Ovary (tissue), 9 donors: ENCODE results near the gene ASH1L. TPM values are rescaled to one million over a fixed set of nuclear protein-coding genes. Genes with fewer than 3 reads are reported as not detected.
A peak's percentile ranks its signal among the peaks of the same experiment; 100 is the strongest.

Experiments
- DNase-seq, 5 donors: peaks; one replicate each; pipeline ENCODE4 v3.0.0-alpha.2; 2019 to 2020
- H3K27ac ChIP-seq, 2 donors: fragments of 200-600 bp; one replicate each; pipeline versions ENCODE4 v1.5.1 to v1.8.0; 2019 to 2022
- H3K27me3 ChIP-seq: fragments of 200-600 bp; one replicate; pipeline ENCODE4 v1.8.0; 2022
- H3K36me3 ChIP-seq: fragments of 200-600 bp; sonication (generic); one replicate; pipeline ENCODE4 v1.5.1; 2019
- H3K4me1 ChIP-seq: one replicate; pipeline ENCODE4 v1.8.1; 2013; ENCODE audit warnings: mild to moderate bottlenecking, moderate library complexity; ENCODE audit not compliant: insufficient read depth
- H3K4me3 ChIP-seq: fragments of 200-600 bp; sonication (generic); one replicate; pipeline ENCODE4 v1.5.1; 2017
- H3K9me3 ChIP-seq, 2 donors: fragments of 200-600 bp in 1 of 2; sonication (generic) in 1 of 2; one replicate each; pipeline versions ENCODE4 v1.5.1 to v1.8.1; 2013 to 2019; ENCODE audit warnings: mild to moderate bottlenecking in 1 of 2, moderate library complexity in 1 of 2
- EP300 ChIP-seq: sonication (generic); formaldehyde crosslinking; IDR thresholded peaks from one replicate; pipeline ENCODE4 v1.6.1; 2017; ENCODE audit warnings: antibody characterized with exemption
- POLR2A ChIP-seq: fragments of 450-650 bp; IDR thresholded peaks from one replicate; pipeline ENCODE4 v1.6.1; 2017; ENCODE audit warnings: antibody characterized with exemption, mild to moderate bottlenecking, moderate library complexity
- WGBS, 3 donors: extraction: QIAGEN DNeasy Blood & Tissue Kit in 1 of 3; methylation state at CpG; one replicate each; pipeline versions ENCODE4 v1.1.5 to v1.1.7; 2013 to 2017; 5-methylcytosine and 5-hydroxymethylcytosine counted together
- intact Hi-C, 4 donors: fragments of 100-400 bp; cut with DNase I; formaldehyde crosslinking; loops; one replicate each; pipeline versions ENCODE4 v1.11.0 to v1.15.1; 2022 to 2023
- polyA plus RNA-seq, 2 donors: library from polyadenylated mRNA; stranded (reverse); fragments of 200-250 nt in 1 of 2; fragments of 350-450 nt in 1 of 2; fragmentation: Illumina TruSeq in 1 of 2; extraction: RNeasy Lipid Tissue Mini Kit (QIAGEN cat#74804) in 1 of 2; gene quantifications; one replicate each; pipeline ENCODE4 v1.2.3, GENCODE V29; 2013 to 2014
- total RNA-seq, 7 donors: library from RNA; depleted of rRNA in 2 of 7; stranded (reverse); fragments of >200 nt in 2 of 7; fragmentation: NEBNext Ultra II Directional in 3 of 7; extraction: Animal tissue kit (Norgen Biotek cat#: 25700) in 3 of 7; gene quantifications; one replicate each; pipeline versions ENCODE4 v1.1.0 to v1.2.4, GENCODE V29; 2016 to 2023
- TF ChIP-seq, protein P1 (sequence below), 3 donors: fragments of 450-650 bp in 2 of 3; fragments of 200-600 bp in 1 of 3; IDR thresholded peaks; one replicate each; pipeline versions ENCODE4 v1.5.1 to v1.8.0; 2016 to 2022; ENCODE audit warnings: antibody characterized with exemption in 3 of 3, mild to moderate bottlenecking in 1 of 3
- donor health status: DM: no; HTN: no; CAD: no; lungs with moderate emphysema.
- donor health status: DM: no; HTN: no; CAD: no.
- donor health status: Bipolar disorder and iron deficiency.
- donor health status: DM: yes; HTN: yes; CAD: no.
- donor health status: DM: no; HTN: no; CAD: no.
- donor health status: DM: yes; HTN: yes; CAD: no.

ASH1L gene
- total and polyA plus RNA-seq, 9 donors = 16.2 to 98.4 (median 63.8) TPM

DNA sequence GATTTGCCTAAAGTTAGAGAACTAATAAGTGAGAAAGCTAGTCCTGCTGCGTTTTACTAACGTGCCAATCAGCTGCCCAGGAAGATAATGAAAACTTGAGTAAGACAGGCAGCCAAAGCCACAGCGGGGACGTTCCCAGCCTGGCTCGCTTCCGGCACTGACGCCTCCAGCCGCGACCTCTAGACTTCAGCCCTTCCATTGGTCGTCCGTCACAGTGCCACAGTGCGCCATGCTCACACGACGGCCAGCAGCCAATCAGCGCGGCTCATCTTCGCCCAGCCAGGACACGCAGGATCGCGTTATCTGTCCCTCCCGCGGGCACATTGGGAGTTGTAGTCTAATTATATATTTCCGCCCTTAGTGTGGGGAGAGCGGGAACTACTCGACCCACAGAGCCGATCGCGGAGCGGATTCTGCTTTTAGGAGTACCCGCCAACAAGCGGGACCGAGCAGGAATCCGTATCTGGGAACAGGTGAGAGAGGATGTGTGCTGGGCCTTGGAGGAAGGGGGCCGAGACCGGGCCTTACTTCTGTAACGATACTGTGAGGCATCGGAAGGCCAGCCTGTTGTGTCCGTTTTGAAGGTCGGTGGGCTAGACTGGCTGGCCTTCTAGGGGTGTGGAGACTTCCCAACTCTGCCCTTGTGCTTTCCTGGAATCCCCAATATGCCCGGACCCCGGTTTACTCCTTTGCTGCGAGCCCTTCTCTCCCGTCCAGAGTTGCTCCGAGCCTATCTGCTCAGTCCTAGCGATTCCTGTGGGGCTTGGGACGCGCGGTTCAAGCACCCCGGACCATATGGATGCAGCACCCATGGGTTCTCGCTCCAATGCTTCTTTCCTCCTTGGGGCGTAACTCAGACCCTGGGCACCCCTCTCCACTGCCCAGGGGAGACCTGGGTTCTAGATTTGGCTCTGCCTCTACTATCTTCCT is 253.8 kb downstream of the ASH1L start, which contains the start of gene FDPS:
TSS of gene FDPS (plus strand) at position 374 of the 930 bp plus-strand sequence. CDS start 924 bp downstream, outside the sequence.
- 0 to 1% (median 1%) methylated on average over 47 to 51 of the region's 51 CpGs for WGBS, 3 donors
- Histone ChIP-seq H3K27ac (peak within 1 kb of the TSS; percentile 54 to 84), H3K4me1 (peaks cover 5% of the 10 kb centered on the region), H3K27me3 (no peaks in the 10 kb centered on the region), H3K9me3 (no peaks in the 10 kb centered on the region), H3K4me3 (peak within 1 kb of the TSS; percentile 80), H3K36me3 (no peaks in the 10 kb centered on the region)
- intact Hi-C loops = no loop called here
- DNase-seq = peak; percentile 97 to 98 (median 98)
- TF ChIP-seq POLR2A (peak; percentile 48), EP300 (peak; percentile 36)
- TF ChIP-seq, protein P1, sequence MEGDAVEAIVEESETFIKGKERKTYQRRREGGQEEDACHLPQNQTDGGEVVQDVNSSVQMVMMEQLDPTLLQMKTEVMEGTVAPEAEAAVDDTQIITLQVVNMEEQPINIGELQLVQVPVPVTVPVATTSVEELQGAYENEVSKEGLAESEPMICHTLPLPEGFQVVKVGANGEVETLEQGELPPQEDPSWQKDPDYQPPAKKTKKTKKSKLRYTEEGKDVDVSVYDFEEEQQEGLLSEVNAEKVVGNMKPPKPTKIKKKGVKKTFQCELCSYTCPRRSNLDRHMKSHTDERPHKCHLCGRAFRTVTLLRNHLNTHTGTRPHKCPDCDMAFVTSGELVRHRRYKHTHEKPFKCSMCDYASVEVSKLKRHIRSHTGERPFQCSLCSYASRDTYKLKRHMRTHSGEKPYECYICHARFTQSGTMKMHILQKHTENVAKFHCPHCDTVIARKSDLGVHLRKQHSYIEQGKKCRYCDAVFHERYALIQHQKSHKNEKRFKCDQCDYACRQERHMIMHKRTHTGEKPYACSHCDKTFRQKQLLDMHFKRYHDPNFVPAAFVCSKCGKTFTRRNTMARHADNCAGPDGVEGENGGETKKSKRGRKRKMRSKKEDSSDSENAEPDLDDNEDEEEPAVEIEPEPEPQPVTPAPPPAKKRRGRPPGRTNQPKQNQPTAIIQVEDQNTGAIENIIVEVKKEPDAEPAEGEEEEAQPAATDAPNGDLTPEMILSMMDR (IDR thresholded peaks at IDR 0.05) = peak in 2 of 3 donors; percentile 47 to 68

GRCh38 chr1:155307247-155307740 is 255.3 kb downstream of the ASH1L start:
- WGBS, 3 donors = 35 to 46% (median 44%) methylated on average over 6 of the region's 6 CpGs
- no peak for TF ChIP-seq POLR2A
- TF ChIP-seq EP300 = no peak
- TF ChIP-seq, protein P1 (IDR thresholded peaks at IDR 0.05) = no peak
- Histone ChIP-seq H3K27me3 (no peaks in the 10 kb centered on the region), H3K27ac (no peak overlapping the region), H3K36me3 (no peaks in the 10 kb centered on the region), H3K4me1 (peaks cover 5% of the 10 kb centered on the region), H3K9me3 (no peaks in the 10 kb centered on the region), H3K4me3 (no peak overlapping the region)
- no peak for DNase-seq
- intact Hi-C loops = no loop called here

GRCh38 chr1:155305881-155306391 is 256.7 kb downstream of the ASH1L start:
- DNase-seq = no peak
- H3K36me3 ChIP-seq = no peaks in the 10 kb centered on the region
- WGBS, 3 donors = 50 to 67% (median 59%) methylated on average over 7 of the region's 7 CpGs
- no peaks in the 10 kb centered on the region for H3K27me3 ChIP-seq
- TF ChIP-seq POLR2A (no peak), EP300 (no peak)
- TF ChIP-seq, protein P1 (IDR thresholded peaks at IDR 0.05) = no peak
- peaks cover 5% of the 10 kb centered on the region for H3K4me1 ChIP-seq
- intact Hi-C loops = no loop called here
- H3K4me3 ChIP-seq = no peak overlapping the region
- no peak overlapping the region for H3K27ac ChIP-seq
- H3K9me3 ChIP-seq = no peaks in the 10 kb centered on the region

DNA sequence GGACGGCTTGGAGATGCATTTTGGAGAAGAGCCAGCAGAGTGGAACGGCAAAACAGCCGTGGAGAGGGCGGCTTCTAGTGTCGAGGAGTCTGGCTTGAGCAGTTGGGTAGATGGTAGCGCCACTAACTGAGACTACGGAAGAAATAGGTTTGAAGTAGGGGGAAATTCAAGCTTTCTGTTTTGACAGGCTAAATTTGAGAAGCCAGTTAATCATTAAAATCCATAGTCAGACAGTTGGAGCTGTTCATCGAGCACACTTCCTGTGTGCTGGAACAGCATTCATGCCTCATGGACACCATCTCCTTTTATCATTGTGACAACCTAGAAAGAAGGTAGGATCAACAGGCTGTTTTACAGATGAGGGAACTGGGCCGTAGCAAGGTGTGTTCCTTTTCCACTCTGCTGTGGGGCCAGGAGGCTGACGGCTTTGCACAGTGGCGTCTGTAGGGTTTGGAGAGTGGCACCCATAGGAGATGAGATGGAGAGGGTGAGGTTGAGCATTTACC is 258.0 kb downstream of the ASH1L start:
- no peak overlapping the region for H3K4me3 ChIP-seq
- H3K9me3 ChIP-seq = no peaks in the 10 kb centered on the region
- H3K27ac ChIP-seq = no peak overlapping the region
- TF ChIP-seq EP300 (no peak), POLR2A (no peak)
- TF ChIP-seq, protein P1 (IDR thresholded peaks at IDR 0.05) = no peak
- 70 to 78% (median 78%) methylated on average over 11 of the region's 11 CpGs for WGBS, 3 donors
- no peaks in the 10 kb centered on the region for H3K36me3 ChIP-seq
- intact Hi-C loops = no loop called here
- DNase-seq = no peak
- H3K4me1 ChIP-seq = peaks cover 4% of the 10 kb centered on the region
- no peaks in the 10 kb centered on the region for H3K27me3 ChIP-seq
